Endothelial cell of umbilical vein (primary cell): ENCODE results near the gene HDAC1. TPM values are rescaled to one million over a fixed set of nuclear protein-coding genes. Genes with fewer than 3 reads are reported as not detected.

ENCODE experiments used
- BruUV-seq: library from RNA; stranded (reverse); fragments of 400-500 nt; replicated peaks from 2 replicates; lab custom pipeline; 2021; lab: Mats Ljungman, UMichigan
- CTCF ChIA-PET: fragments of 300-600, 350-600 bp; sonication (Branson Sonifier 250); formaldehyde crosslinking; loops from one replicate; lab custom pipeline; 2021; ENCODE audit warnings: antibody characterized with exemption, inconsistent platforms; lab: Charles Lee
- POLR2A ChIA-PET: fragments of 300-600, 350-600 bp; sonication (Branson Sonifier 250); formaldehyde crosslinking; loops from one replicate; lab custom pipeline; 2021; ENCODE audit warnings: antibody characterized with exemption, inconsistent platforms; lab: Charles Lee
- DNase-seq: peaks from one replicate; pipeline ENCODE4 v3.0.0-alpha.2; 2011; ENCODE audit warnings: low read depth, low spot score
- FAIRE-seq: peaks from 2 replicates; lab custom pipeline; 2011; peaks lifted over from hg19 to GRCh38; lab: Jason Lieb, UNC
- H2AFZ ChIP-seq: 2 replicates; pipeline ENCODE4 v1.6.0; 2012; ENCODE audit warnings: low read depth, low read length, control low read depth, inconsistent platforms
- H3K27ac ChIP-seq: 2 replicates; pipeline ENCODE4 v1.5.1; 2011; ENCODE audit warnings: low read depth, mild to moderate bottlenecking, control low read depth, low read length, moderate library complexity; ENCODE audit not compliant: insufficient read depth
- H3K27me3 ChIP-seq, 2 experiments: 2 replicates each; pipeline versions ENCODE4 v1.6.0 to v1.6.1; 2011; ENCODE audit warnings: low read length in 2 of 2, mixed read lengths in 1 of 2; ENCODE audit not compliant: control insufficient read depth in 2 of 2, insufficient read depth in 2 of 2
- H3K36me3 ChIP-seq, 2 experiments: 2 replicates in 1 of 2; 3 replicates in 1 of 2; pipeline ENCODE4 v1.5.1; 2011; ENCODE audit warnings: low read length in 2 of 2, mild to moderate bottlenecking in 1 of 2, moderate library complexity in 1 of 2; ENCODE audit not compliant: control insufficient read depth in 2 of 2, insufficient read depth in 2 of 2; ENCODE audit errors: extremely low read depth in 1 of 2
- H3K4me1 ChIP-seq: 3 replicates; pipeline ENCODE4 v1.5.1; 2011; ENCODE audit warnings: mild to moderate bottlenecking, low read length; ENCODE audit not compliant: control insufficient read depth, insufficient read depth; ENCODE audit errors: extremely low read depth
- H3K4me2 ChIP-seq: 2 replicates; pipeline ENCODE4 v1.6.1; 2011; ENCODE audit warnings: low read length, control low read depth, mixed read lengths; ENCODE audit not compliant: insufficient read depth
- H3K4me3 ChIP-seq, 3 experiments: fragments of 200-600 bp in 1 of 3; sonication (generic), shearing (Covaris generic) in 1 of 3; replicated peaks in 1 of 3; 2 replicates each; pipeline ENCODE4 v1.5.1; 2011 to 2016; ENCODE audit warnings: control low read depth in 3 of 3, low read length in 3 of 3, mild to moderate bottlenecking in 2 of 3, inconsistent platforms in 1 of 3, low read depth in 1 of 3, moderate library complexity in 1 of 3; ENCODE audit not compliant: insufficient read depth in 1 of 3
- H3K79me2 ChIP-seq: 2 replicates; pipeline ENCODE4 v1.6.0; 2012; ENCODE audit warnings: low read length, inconsistent platforms; ENCODE audit not compliant: control insufficient read depth, insufficient read depth
- H3K9ac ChIP-seq: replicated peaks from 2 replicates; pipeline ENCODE3; 2011; ENCODE audit warnings: low read length, control low read depth; ENCODE audit not compliant: insufficient read depth; ENCODE audit errors: extremely low read depth
- H3K9me1 ChIP-seq: replicated peaks from 3 replicates; pipeline ENCODE4 v1.6.0; 2011; ENCODE audit warnings: mild to moderate bottlenecking, low read length; ENCODE audit not compliant: control insufficient read depth, insufficient read depth; ENCODE audit errors: extremely low read depth
- H3K9me3 ChIP-seq: replicated peaks from 2 replicates; pipeline ENCODE4 v1.5.1; 2012; ENCODE audit warnings: low read length, inconsistent platforms; ENCODE audit not compliant: control insufficient read depth, insufficient read depth
- H4K20me1 ChIP-seq: replicated peaks from 2 replicates; pipeline ENCODE3; 2011; ENCODE audit warnings: mild to moderate bottlenecking, low read length; ENCODE audit not compliant: control insufficient read depth, insufficient read depth; ENCODE audit errors: extremely low read depth
- CTCF ChIP-seq, 2 donors: IDR thresholded peaks; 1 replicate in 1 of 2; 2 replicates in 1 of 2; pipeline ENCODE4 v1.5.1; 2011; ENCODE audit warnings: low read length in 2 of 2, mild to moderate bottlenecking in 2 of 2, moderate library complexity in 2 of 2, control low read depth in 1 of 2, inconsistent platforms in 1 of 2, low read depth in 1 of 2; ENCODE audit not compliant: insufficient read depth in 1 of 2; ENCODE audit errors: extremely low read depth in 1 of 2
- EZH2 ChIP-seq: IDR thresholded peaks from 2 replicates; pipeline ENCODE4 v1.6.1; 2012; ENCODE audit warnings: borderline replicate concordance, low read depth, mild to moderate bottlenecking, moderate library complexity, low read length, inconsistent platforms; ENCODE audit not compliant: severe bottlenecking
- FOS ChIP-seq: IDR thresholded peaks from 2 replicates; pipeline ENCODE4 v1.6.1; 2011; ENCODE audit warnings: mild to moderate bottlenecking, low read length, moderate library complexity, borderline replicate concordance; ENCODE audit not compliant: insufficient read depth
- GATA2 ChIP-seq: IDR thresholded peaks from 2 replicates; pipeline ENCODE4 v1.7.0; 2011; ENCODE audit warnings: low read depth, mild to moderate bottlenecking, moderate library complexity, mixed read lengths, low read length; ENCODE audit not compliant: insufficient read length, insufficient read depth
- JUN ChIP-seq: IDR thresholded peaks from 2 replicates; pipeline ENCODE4 v1.6.1; 2011; ENCODE audit warnings: borderline replicate concordance, low read depth; ENCODE audit not compliant: insufficient read length, insufficient read depth
- MAX ChIP-seq: IDR thresholded peaks from 2 replicates; pipeline ENCODE4 v1.6.1; 2011; ENCODE audit not compliant: insufficient read depth, insufficient read length
- MYC ChIP-seq: IDR thresholded peaks from one replicate; pipeline ENCODE4 v1.6.1; 2011; ENCODE audit warnings: mild to moderate bottlenecking, low read depth, low read length
- POLR2A ChIP-seq: IDR thresholded peaks from 2 replicates; pipeline ENCODE4 v1.6.1; 2012; ENCODE audit warnings: low read depth, mild to moderate bottlenecking, control low read depth, low read length
- dilution Hi-C: fragments of 300-500 bp; cut with MboI; formaldehyde crosslinking; loops from one replicate; pipeline ENCODE4 v1.15.0; 2019; ENCODE audit warnings: low sequenced_read_pairs; ENCODE audit not compliant: extremely low pct_ligation_motif_present
- intact Hi-C: fragments of 100-400 bp; cut with micrococcal nuclease; formaldehyde crosslinking; loops from one replicate; pipeline ENCODE4 v1.10.0; 2022
- polyA plus RNA-seq, 4 experiments: library from polyadenylated mRNA; depleted of rRNA in 3 of 4; stranded (reverse) in 3 of 4; unstranded in 1 of 4; fragments of >200 nt; gene quantifications; 2 replicates each; pipeline versions ENCODE4 v1.2.1 to v1.2.3, GENCODE V29; 2011 to 2012; ENCODE audit warnings: missing spikeins in 1 of 4
- total RNA-seq: library from RNA; stranded (reverse); gene quantifications from 2 replicates; pipeline ENCODE4 v1.2.3, GENCODE V29; 2021

HDAC1 gene
- total and polyA plus RNA-seq, 2 donors (not counting 3 experiments of a cell fraction or from before 2014, with no cell fraction given) = 138 to 141 TPM

GRCh38 chr1:32377541-32378220 is 85.8 kb downstream of the HDAC1 start:
- no peaks in the 10 kb centered on the region for H3K9me3 ChIP-seq
- ChIA-PET POLR2A (interaction anchor here (1.1 kb wide), 1 partner anchor 42 kb away, joined by 4 read pairs; the partner anchor contains the start of gene MARCKSL1), CTCF (interaction anchor here (1.6 to 2.1 kb wide), 2 partner anchors 24 to 162 kb away, joined by 8 read pairs; no protein-coding TSS in a partner anchor)
- H3K27ac ChIP-seq = no peak overlapping the region
- no peaks in the 10 kb centered on the region for H3K4me1 ChIP-seq
- no peak overlapping the region for H3K9ac ChIP-seq
- H3K9me1 ChIP-seq = no peaks in the 10 kb centered on the region
- no peak overlapping the region for H3K4me3 ChIP-seq
- dilution Hi-C loops (no loop called here), intact Hi-C loops (no loop called here)
- H3K79me2 ChIP-seq = no peaks in the 10 kb centered on the region
- no TSS peak for BruUV-seq
- H3K4me2 ChIP-seq = no peak overlapping the region
- no peak for DNase-seq
- no peak overlapping the region for H2AFZ ChIP-seq
- H3K27me3 ChIP-seq = no peaks in the 10 kb centered on the region
- peaks cover 26 to 57% of the 10 kb centered on the region in 2 experiments for H3K36me3 ChIP-seq
- no peaks in the 10 kb centered on the region for H4K20me1 ChIP-seq
- no peak for TF ChIP-seq MAX
- no peak for FAIRE-seq

- FAIRE-seq = no peak
- no peak overlapping the region for H3K27ac ChIP-seq
- dilution Hi-C loops = no loop called here
- POLR2A ChIA-PET = no interaction called here
- H3K9me1 ChIP-seq = no peaks in the 10 kb centered on the region
- no peak overlapping the region for H2AFZ ChIP-seq
- no peak for DNase-seq
- H3K36me3 ChIP-seq = peaks cover 28 to 52% of the 10 kb centered on the region in 2 experiments
- intact Hi-C loops = no loop called here
- H3K4me3 ChIP-seq = no peak overlapping the region
- H3K4me1 ChIP-seq = no peaks in the 10 kb centered on the region
- CTCF ChIA-PET = interaction anchor here (1.0 kb wide), 1 partner anchor 164 kb away, joined by 4 read pairs; no protein-coding TSS in a partner anchor
- no peaks in the 10 kb centered on the region for H3K79me2 ChIP-seq
- no peaks in the 10 kb centered on the region for H3K9me3 ChIP-seq
- no peak for TF ChIP-seq CTCF (IDR thresholded peaks at IDR 0.05; ENCODE audit: extremely low read depth in 1 of 2, insufficient read depth in 1 of 2, low read depth in 1 of 2, low read length in 2 of 2)
- no peak for TF ChIP-seq MAX
- TF ChIP-seq EZH2 = no peak
- no peak for TF ChIP-seq POLR2A
- TF ChIP-seq JUN = no peak
- no peak for TF ChIP-seq MYC
- no peak for TF ChIP-seq FOS
- no peak for TF ChIP-seq GATA2
- H3K9ac ChIP-seq = no peak overlapping the region
- H3K4me2 ChIP-seq = no peak overlapping the region
- no peaks in the 10 kb centered on the region for H3K27me3 ChIP-seq
- BruUV-seq = no TSS peak
- H4K20me1 ChIP-seq = no peaks in the 10 kb centered on the region
Measured at GRCh38 chr1:32380057-32380456, 88.2 kb downstream of the HDAC1 start.
